HAP-1 (cell line): Measurements from ENCODE around the gene SLC39A11.
"Not testable (repeated sequence)": the region's sequence is repeated elsewhere in the genome, so short reads cannot be mapped to it uniquely, and the experiment has no call there.

Experiments
- DNase-seq, 2 experiments: peaks; one replicate each; pipeline ENCODE4 v3.0.0-alpha.2; 2016 to 2020; ENCODE audit warnings: low spot score in 2 of 2
- H3K27me3 ChIP-seq: fragments of 250-450 bp; sonication (Bioruptor Pico); 2 replicates; pipeline ENCODE4 v1.5.1; 2020; ENCODE audit warnings: low read depth, mild to moderate bottlenecking, moderate library complexity
- H3K36me3 ChIP-seq: fragments of 250-450 bp; sonication (Bioruptor Pico); replicated peaks from 2 replicates; pipeline ENCODE4 v1.5.1; 2020; ENCODE audit warnings: mild to moderate bottlenecking
- H3K4me1 ChIP-seq: fragments of 250-450 bp; sonication (Bioruptor Pico); 2 replicates; pipeline ENCODE4 v1.5.1; 2020; ENCODE audit warnings: mild to moderate bottlenecking
- H3K4me3 ChIP-seq: fragments of 250-450 bp; sonication (Bioruptor Pico); 2 replicates; pipeline ENCODE4 v1.5.1; 2020; ENCODE audit warnings: mild to moderate bottlenecking, moderate library complexity
- H3K9me3 ChIP-seq: fragments of 250-450 bp; sonication (Bioruptor Pico); 2 replicates; pipeline ENCODE4 v1.5.1; 2020; ENCODE audit warnings: mild to moderate bottlenecking, moderate library complexity
- in situ Hi-C: fragments of 300-500 bp; cut with MboI; formaldehyde crosslinking; loops from 3 replicates; pipeline ENCODE4 v1.14.3; 2020; ENCODE audit warnings: low sequenced_read_pairs, inconsistent platforms, mixed read lengths

SLC39A11 gene

GRCh38 chr17:73060721-73061120 lies 31.8 kb downstream of the SLC39A11 start:
- no peaks in the 10 kb centered on the region for H3K9me3 ChIP-seq
- no peaks in the 10 kb centered on the region for H3K27me3 ChIP-seq
- no peak for DNase-seq
- H3K4me1 ChIP-seq, result no peaks in the 10 kb centered on the region
- H3K4me3 ChIP-seq, result no peak overlapping the region
- no peaks in the 10 kb centered on the region for H3K36me3 ChIP-seq
- in situ Hi-C loops, result no loop called here

GRCh38 chr17:73059713-73060112 lies 32.8 kb downstream of the SLC39A11 start:
- H3K36me3 ChIP-seq, in situ Hi-C loops, H3K9me3 ChIP-seq, H3K4me3 ChIP-seq, DNase-seq, H3K4me1 ChIP-seq, H3K27me3 ChIP-seq: not testable (repeated sequence)

GRCh38 chr17:73058022-73058421 lies 34.5 kb downstream of the SLC39A11 start:
- H3K4me1 ChIP-seq, result no peaks in the 10 kb centered on the region
- in situ Hi-C loops, result no loop called here
- no peaks in the 10 kb centered on the region for H3K36me3 ChIP-seq
- no peak overlapping the region for H3K4me3 ChIP-seq
- no peaks in the 10 kb centered on the region for H3K9me3 ChIP-seq
- no peak for DNase-seq
- no peaks in the 10 kb centered on the region for H3K27me3 ChIP-seq

- in situ Hi-C loops, result no loop called here
- Histone ChIP-seq H3K36me3 (no peaks in the 10 kb centered on the region), H3K27me3 (no peaks in the 10 kb centered on the region), H3K4me3 (no peak overlapping the region), H3K9me3 (no peaks in the 10 kb centered on the region), H3K4me1 (no peaks in the 10 kb centered on the region)
- no peak for DNase-seq
Observed at GRCh38 chr17:73057196-73057595, 35.3 kb downstream of the SLC39A11 start.

GRCh38 chr17:73052923-73053322 lies 39.6 kb downstream of the SLC39A11 start:
- no peaks in the 10 kb centered on the region for H3K4me1 ChIP-seq
- in situ Hi-C loops, result no loop called here
- no peaks in the 10 kb centered on the region for H3K36me3 ChIP-seq
- H3K27me3 ChIP-seq, result no peaks in the 10 kb centered on the region
- DNase-seq, result no peak
- no peak overlapping the region for H3K4me3 ChIP-seq
- H3K9me3 ChIP-seq, result no peaks in the 10 kb centered on the region

- DNase-seq, result no peak
- H3K36me3 ChIP-seq, result no peaks in the 10 kb centered on the region
- H3K9me3 ChIP-seq, result no peaks in the 10 kb centered on the region
- no peaks in the 10 kb centered on the region for H3K27me3 ChIP-seq
- in situ Hi-C loops, result no loop called here
- H3K4me1 ChIP-seq, result no peaks in the 10 kb centered on the region
- H3K4me3 ChIP-seq, result no peak overlapping the region
Observed at GRCh38 chr17:73050797-73051196, 41.7 kb downstream of the SLC39A11 start.

GRCh38 chr17:73048170-73048569 lies 44.3 kb downstream of the SLC39A11 start:
- H3K4me3 ChIP-seq, result no peak overlapping the region
- no peak for DNase-seq
- H3K27me3 ChIP-seq, result no peaks in the 10 kb centered on the region
- in situ Hi-C loops, result no loop called here
- no peaks in the 10 kb centered on the region for H3K36me3 ChIP-seq
- no peaks in the 10 kb centered on the region for H3K4me1 ChIP-seq
- H3K9me3 ChIP-seq, result no peaks in the 10 kb centered on the region

GRCh38 chr17:73045724-73046123 lies 46.8 kb downstream of the SLC39A11 start:
- in situ Hi-C loops, result no loop called here
- H3K4me1 ChIP-seq, result no peaks in the 10 kb centered on the region
- no peaks in the 10 kb centered on the region for H3K36me3 ChIP-seq
- no peaks in the 10 kb centered on the region for H3K27me3 ChIP-seq
- DNase-seq, result no peak
- H3K4me3 ChIP-seq, result no peak overlapping the region
- H3K9me3 ChIP-seq, result no peaks in the 10 kb centered on the region

GRCh38 chr17:73043686-73044581 lies 48.6 kb downstream of the SLC39A11 start:
- no peaks in the 10 kb centered on the region for H3K9me3 ChIP-seq
- no peak overlapping the region for H3K4me3 ChIP-seq

GRCh38 chr17:73042809-73043685 lies 49.4 kb downstream of the SLC39A11 start:
- no peak for DNase-seq
- no peak overlapping the region for H3K4me3 ChIP-seq
- in situ Hi-C loops, result no loop called here
- no peaks in the 10 kb centered on the region for H3K36me3 ChIP-seq
- no peaks in the 10 kb centered on the region for H3K9me3 ChIP-seq
- no peaks in the 10 kb centered on the region for H3K4me1 ChIP-seq
- no peaks in the 10 kb centered on the region for H3K27me3 ChIP-seq

More at GRCh38 chr17:73043686-73044581, 48.6 kb downstream of the SLC39A11 start:
- DNase-seq, result no peak
- in situ Hi-C loops, result no loop called here
- Histone ChIP-seq H3K36me3 (no peaks in the 10 kb centered on the region), H3K27me3 (no peaks in the 10 kb centered on the region), H3K4me1 (no peaks in the 10 kb centered on the region)

GRCh38 chr17:73042225-73042624 lies 50.3 kb downstream of the SLC39A11 start:
- H3K4me1 ChIP-seq, result no peaks in the 10 kb centered on the region
- no peaks in the 10 kb centered on the region for H3K9me3 ChIP-seq
- in situ Hi-C loops, result no loop called here
- no peaks in the 10 kb centered on the region for H3K36me3 ChIP-seq
- no peak overlapping the region for H3K4me3 ChIP-seq
- no peak for DNase-seq
- H3K27me3 ChIP-seq, result no peaks in the 10 kb centered on the region

- in situ Hi-C loops, result no loop called here
- Histone ChIP-seq H3K4me3 (no peak overlapping the region), H3K9me3 (no peaks in the 10 kb centered on the region)
Observed at GRCh38 chr17:73039282-73039681, 53.2 kb downstream of the SLC39A11 start.

GRCh38 chr17:73031472-73031871 lies 61.0 kb downstream of the SLC39A11 start:
- Histone ChIP-seq H3K9me3 (no peaks in the 10 kb centered on the region), H3K4me1 (no peaks in the 10 kb centered on the region), H3K36me3 (no peaks in the 10 kb centered on the region), H3K4me3 (no peak overlapping the region), H3K27me3 (no peaks in the 10 kb centered on the region)
- in situ Hi-C loops, result no loop called here
- no peak for DNase-seq

More at GRCh38 chr17:73039282-73039681, 53.2 kb downstream of the SLC39A11 start:
- H3K27me3 ChIP-seq, result no peaks in the 10 kb centered on the region
- no peaks in the 10 kb centered on the region for H3K36me3 ChIP-seq
- no peaks in the 10 kb centered on the region for H3K4me1 ChIP-seq
- DNase-seq, result no peak

GRCh38 chr17:73030995-73031394 lies 61.5 kb downstream of the SLC39A11 start:
- H3K4me1 ChIP-seq, result no peaks in the 10 kb centered on the region
- in situ Hi-C loops, result no loop called here
- no peaks in the 10 kb centered on the region for H3K27me3 ChIP-seq
- no peak for DNase-seq
- no peaks in the 10 kb centered on the region for H3K9me3 ChIP-seq
- H3K36me3 ChIP-seq, result no peaks in the 10 kb centered on the region
- no peak overlapping the region for H3K4me3 ChIP-seq
